GM19438 (cell line): ENCODE data around the gene AWAT2.
"Not testable (repeated sequence)": the region's sequence is repeated elsewhere in the genome, so short reads cannot be mapped to it uniquely, and the experiment has no call there.

ENCODE experiments used
- ATAC-seq: cut with Tn5 transposase; IDR thresholded peaks from one replicate; pipeline ENCODE4 v1.9.1; 2021; ENCODE audit warnings: low read depth; ENCODE audit not compliant: unreplicated experiment

AWAT2 gene

GRCh38 chrX:70001708-70002341 is 47.9 kb downstream of the AWAT2 start:
- ATAC-seq = no peak

GRCh38 chrX:70001269-70001668 is 48.5 kb downstream of the AWAT2 start:
- no peak for ATAC-seq

- ATAC-seq = not testable (repeated sequence)
Observed at GRCh38 chrX:69998299-69998698, 51.4 kb downstream of the AWAT2 start.

- ATAC-seq = no peak
Observed at GRCh38 chrX:69996113-69996468, 53.6 kb downstream of the AWAT2 start.

- no peak for ATAC-seq
Observed at GRCh38 chrX:69995362-69996112, 54.2 kb downstream of the AWAT2 start.

- ATAC-seq = no peak
Observed at GRCh38 chrX:69993494-69993893, 56.2 kb downstream of the AWAT2 start.

- no peak for ATAC-seq
Observed at GRCh38 chrX:69991685-69992084, 58.1 kb downstream of the AWAT2 start.
